Mammary epithelial cell (primary cell): ENCODE data around the gene SCP2.

ENCODE experiments used
- CTCF ChIP-seq, 2 donors: IDR thresholded peaks in 1 of 2; conservative IDR thresholded peaks in 1 of 2; 2 replicates each; pipeline ENCODE4 v1.5.1; 2011 to 2012; ENCODE audit warnings: inconsistent platforms in 2 of 2, low read length in 2 of 2, mild to moderate bottlenecking in 2 of 2, control low read depth in 1 of 2, low read depth in 1 of 2; ENCODE audit not compliant: insufficient read depth in 1 of 2; ENCODE audit errors: extremely low read depth in 1 of 2
- EZH2 ChIP-seq: IDR thresholded peaks from 2 replicates; pipeline ENCODE4 v1.6.1; 2012; ENCODE audit warnings: low read length, inconsistent platforms, borderline replicate concordance

GRCh38 chr1:52916241-52916975 lies 10.7 kb upstream of the SCP2 start:
- TF ChIP-seq CTCF (conservative IDR thresholded peaks at IDR 0.05 in 1 of 2, IDR thresholded peaks at IDR 0.05 in 1 of 2; ENCODE audit: extremely low read depth in 1 of 2, insufficient read depth in 1 of 2, low read depth in 1 of 2, low read length in 2 of 2): no peak
- TF ChIP-seq EZH2: no peak
